GM10248 (cell line): ENCODE measurements around the gene JARID2.
"Not testable (repeated sequence)": the region's sequence is repeated elsewhere in the genome, so short reads cannot be mapped to it uniquely, and the experiment has no call there.

Experiments
- CTCF ChIA-PET: fragments of 300-600 bp; sonication (Branson Sonifier 250); formaldehyde crosslinking; extraction: SDS; loops from one replicate; lab custom pipeline; 2021; ENCODE audit warnings: antibody characterized with exemption; lab: Yijun Ruan, JAX
- POLR2A ChIA-PET: fragments of 350-650 bp; sonication (Branson Sonifier 250); formaldehyde crosslinking; extraction: SDS; loops from one replicate; lab custom pipeline; 2020; ENCODE audit warnings: antibody characterized with exemption; lab: Yijun Ruan, JAX
- DNase-seq: peaks from one replicate; pipeline ENCODE4 v3.0.0; 2012; ENCODE audit errors: extremely low spot score
- TF ChIP-seq, protein P1 (sequence below): IDR thresholded peaks from 2 replicates; pipeline ENCODE4 v1.5.1; 2012; ENCODE audit warnings: mild to moderate bottlenecking, low read depth; ENCODE audit errors: extremely low read depth, missing control alignments, control extremely low read depth

Gene JARID2

GRCh38 chr6:15414235-15414612, 168.4 kb downstream of the JARID2 start:
- ChIA-PET CTCF (interaction anchor here (1.1 to 2.5 kb wide), 5 partner anchors 8 to 24 kb away, joined by 3 to 9 read pairs (median 4); no protein-coding TSS in a partner anchor), POLR2A (no interaction called here)
- TF ChIP-seq, protein P1, sequence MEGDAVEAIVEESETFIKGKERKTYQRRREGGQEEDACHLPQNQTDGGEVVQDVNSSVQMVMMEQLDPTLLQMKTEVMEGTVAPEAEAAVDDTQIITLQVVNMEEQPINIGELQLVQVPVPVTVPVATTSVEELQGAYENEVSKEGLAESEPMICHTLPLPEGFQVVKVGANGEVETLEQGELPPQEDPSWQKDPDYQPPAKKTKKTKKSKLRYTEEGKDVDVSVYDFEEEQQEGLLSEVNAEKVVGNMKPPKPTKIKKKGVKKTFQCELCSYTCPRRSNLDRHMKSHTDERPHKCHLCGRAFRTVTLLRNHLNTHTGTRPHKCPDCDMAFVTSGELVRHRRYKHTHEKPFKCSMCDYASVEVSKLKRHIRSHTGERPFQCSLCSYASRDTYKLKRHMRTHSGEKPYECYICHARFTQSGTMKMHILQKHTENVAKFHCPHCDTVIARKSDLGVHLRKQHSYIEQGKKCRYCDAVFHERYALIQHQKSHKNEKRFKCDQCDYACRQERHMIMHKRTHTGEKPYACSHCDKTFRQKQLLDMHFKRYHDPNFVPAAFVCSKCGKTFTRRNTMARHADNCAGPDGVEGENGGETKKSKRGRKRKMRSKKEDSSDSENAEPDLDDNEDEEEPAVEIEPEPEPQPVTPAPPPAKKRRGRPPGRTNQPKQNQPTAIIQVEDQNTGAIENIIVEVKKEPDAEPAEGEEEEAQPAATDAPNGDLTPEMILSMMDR: no peak
- DNase-seq: no peak

- POLR2A ChIA-PET, DNase-seq, CTCF ChIA-PET: not testable (repeated sequence)
Measured at GRCh38 chr6:15415622-15416021, 169.8 kb downstream of the JARID2 start.

DNA sequence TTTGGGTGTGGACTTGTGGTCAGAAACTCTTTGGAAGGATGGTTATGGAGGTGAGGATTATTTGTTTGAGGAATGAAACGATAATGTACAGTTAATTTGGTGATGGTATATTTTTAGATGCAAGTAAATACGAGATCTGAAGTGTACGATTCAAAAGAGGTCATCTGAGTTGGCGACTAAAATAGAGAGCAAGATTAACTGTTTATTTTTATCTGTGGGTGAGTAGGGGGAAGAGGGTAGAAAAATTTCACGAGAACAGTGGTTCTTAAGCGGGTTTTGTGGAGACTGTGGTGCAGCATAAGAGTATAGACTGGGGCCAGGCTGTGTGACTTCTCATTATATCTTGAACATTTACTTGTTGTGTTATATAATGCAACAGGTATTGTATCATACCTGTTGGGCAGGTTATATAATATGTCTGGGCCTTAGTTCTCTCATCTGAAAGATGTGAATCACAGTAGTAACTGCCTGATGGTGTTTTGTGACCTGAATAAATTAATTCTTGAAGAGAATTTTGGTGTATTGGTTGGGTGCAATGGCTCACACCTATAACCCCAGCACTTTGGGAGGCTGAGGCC, 171.2 kb downstream of the JARID2 start:
- CTCF ChIA-PET: no interaction called here
- POLR2A ChIA-PET: no interaction called here
- TF ChIP-seq, protein P1: no peak
- no peak for DNase-seq

- ChIA-PET POLR2A (no interaction called here), CTCF (interaction anchor here (0.9 to 1.6 kb wide), 3 partner anchors 8 to 30 kb away, joined by 3 to 5 read pairs (median 3); no protein-coding TSS in a partner anchor)
- DNase-seq: no peak
- TF ChIP-seq, protein P1: no peak
Measured at GRCh38 chr6:15417811-15418210, 171.9 kb downstream of the JARID2 start.

DNA sequence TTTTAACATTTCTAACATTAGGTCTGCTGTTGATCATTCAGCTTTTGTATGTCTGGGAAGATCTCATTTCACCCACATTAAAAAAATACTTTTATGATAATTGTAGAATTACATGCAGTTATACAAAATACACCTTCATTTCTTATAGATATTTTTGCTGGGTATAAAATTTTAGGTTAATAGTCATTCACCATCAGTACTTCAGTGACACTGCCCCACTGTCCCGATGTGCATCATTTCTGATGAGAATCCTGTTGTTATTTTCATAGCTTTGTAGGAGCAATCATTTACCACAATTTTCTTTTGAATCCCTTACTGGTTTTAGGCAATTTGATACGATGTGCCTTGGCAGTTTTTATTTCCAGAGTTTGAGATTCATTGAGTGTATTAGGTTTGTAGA, 173.6 kb downstream of the JARID2 start:
- TF ChIP-seq, protein P1: no peak
- ChIA-PET POLR2A (no interaction called here), CTCF (interaction anchor here (1.2 to 4.4 kb wide), 5 partner anchors 14 to 90 kb away, joined by 3 to 35 read pairs (median 3); no protein-coding TSS in a partner anchor)

GRCh38 chr6:15420959-15421438, 175.1 kb downstream of the JARID2 start:
- peak; percentile 69 for DNase-seq
- ChIA-PET CTCF (interaction anchor here (0.7 to 4.4 kb wide), 8 partner anchors 10 to 109 kb away, joined by 3 to 35 read pairs (median 4); no protein-coding TSS in a partner anchor), POLR2A (interaction anchor here (0.6 kb wide), 1 partner anchor 10 kb away, joined by 3 read pairs; no protein-coding TSS in a partner anchor)
- TF ChIP-seq, protein P1: no peak

More for the DNA sequence above, 173.6 kb downstream of the JARID2 start:
- DNase-seq: no peak
